ENCODE measurements around the gene TBL3.

The TBL3 gene

GRCh38 chr16:1964506-1965395 lies 7.1 kb upstream of the TBL3 start, which contains the start of gene RPS2:
Gene RPS2 (minus strand): TSS chr16:1964826. CDS start chr16:1964625, 201 bp downstream.
- peak; percentile 93 for DNase-seq (ENCODE audit: low read depth)

GRCh38 chr16:1965396-1966001 lies 6.4 kb upstream of the TBL3 start:
- DNase-seq (ENCODE audit: low read depth) = no peak

GRCh38 chr16:1966460-1966859 lies 5.4 kb upstream of the TBL3 start, which contains the start of gene RNF151:
Gene RNF151 (plus strand): TSS chr16:1966856. CDS start chr16:1966882, 26 bp downstream.
- no peak for DNase-seq (ENCODE audit: low read depth)

GRCh38 chr16:1968146-1968953 lies 3.5 kb upstream of the TBL3 start:
- DNase-seq (ENCODE audit: low read depth) = no peak

- no peak for DNase-seq (ENCODE audit: low read depth)
These were observed 631 bp downstream of the TBL3 start for GRCh38 chr16:1972490-1972877.

GRCh38 chr16:1973461-1974156 lies 1.8 kb downstream of the TBL3 start:
- no peak for DNase-seq (ENCODE audit: low read depth)

GRCh38 chr16:1974157-1975070 lies 2.6 kb downstream of the TBL3 start:
- DNase-seq (ENCODE audit: low read depth) = no peak

GRCh38 chr16:1975432-1976215 lies 3.8 kb downstream of the TBL3 start:
- no peak for DNase-seq (ENCODE audit: low read depth)

- DNase-seq (ENCODE audit: low read depth) = no peak
These were observed 4.3 kb downstream of the TBL3 start for GRCh38 chr16:1976216-1976520.

GRCh38 chr16:1976951-1977874 lies 5.4 kb downstream of the TBL3 start:
- no peak for DNase-seq (ENCODE audit: low read depth)

GRCh38 chr16:1977875-1978268 lies 6.0 kb downstream of the TBL3 start:
- no peak for DNase-seq (ENCODE audit: low read depth)

GRCh38 chr16:1978476-1979120 lies 6.7 kb downstream of the TBL3 start:
- no peak for DNase-seq (ENCODE audit: low read depth)

GRCh38 chr16:1979271-1980029 lies 7.6 kb downstream of the TBL3 start:
- DNase-seq (ENCODE audit: low read depth) = no peak

- DNase-seq (ENCODE audit: low read depth) = no peak
These were observed 8.3 kb downstream of the TBL3 start for GRCh38 chr16:1980030-1980769.

- DNase-seq (ENCODE audit: low read depth) = no peak
These were observed 8.9 kb downstream of the TBL3 start for GRCh38 chr16:1980770-1981087.

- no peak for DNase-seq (ENCODE audit: low read depth)
These were observed 9.6 kb downstream of the TBL3 start, which contains the start of gene NOXO1 for GRCh38 chr16:1981398-1981836. Gene NOXO1 (minus strand): TSS chr16:1981469. CDS start chr16:1981179, 290 bp downstream.

GRCh38 chr16:1982013-1982433 lies 10.2 kb downstream of the TBL3 start:
- DNase-seq (ENCODE audit: low read depth) = no peak

Data from stimulated activated CD8-positive, alpha-beta memory T cell treated with anti-CD3 and anti-CD28 coated beads, Interleukin-15, amount 100 ng/mL, for 1 hour (primary cell).